GM12872 (cell line): ENCODE measurements around the gene TMC2.

Source experiments
- CTCF ChIP-seq: IDR thresholded peaks from 3 replicates; pipeline ENCODE4 v1.5.1; 2011; ENCODE audit warnings: low read depth, mild to moderate bottlenecking, low read length, moderate library complexity; ENCODE audit not compliant: insufficient read depth

TMC2 gene

DNA sequence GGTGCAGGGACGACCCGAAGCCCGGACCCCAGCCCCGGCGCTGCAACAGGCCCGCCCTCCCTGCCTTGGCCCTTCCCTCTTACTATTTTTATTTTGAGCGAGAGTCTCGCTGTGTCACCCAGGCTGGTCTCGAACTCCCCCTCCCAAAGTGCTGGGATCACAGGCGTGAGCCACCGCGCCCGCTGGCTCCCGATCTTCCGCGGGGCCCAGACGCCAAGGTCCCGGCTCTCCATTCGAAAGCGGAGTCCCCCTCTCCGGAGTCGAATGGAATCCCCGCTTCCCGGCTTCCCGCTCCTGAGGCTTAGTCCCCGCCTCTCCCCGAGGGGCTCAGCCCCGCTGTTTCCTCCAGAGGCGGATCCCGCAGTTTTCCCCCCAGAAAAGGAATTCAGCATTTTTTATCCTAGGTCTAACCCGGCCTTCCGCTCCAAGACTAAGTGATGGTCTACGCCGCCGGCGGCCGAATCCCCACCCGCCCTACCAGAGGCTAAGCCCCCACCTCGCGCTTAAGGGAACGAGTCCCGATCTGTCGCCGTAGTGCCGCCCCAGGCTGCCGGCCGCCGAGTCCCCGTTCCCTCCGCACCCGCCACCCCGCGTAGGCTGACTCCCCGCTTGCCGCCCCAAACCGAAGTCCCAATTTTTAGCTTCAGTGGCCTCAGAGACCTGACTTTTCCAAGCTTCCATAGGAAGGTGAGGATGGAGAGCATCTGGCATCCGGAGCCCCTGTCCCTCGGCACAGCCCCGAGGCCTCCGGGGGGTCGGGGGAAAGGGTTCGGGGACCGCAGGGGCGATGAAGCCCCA lies 11.5 kb upstream of the TMC2 start:
- TF ChIP-seq CTCF: no peak

DNA sequence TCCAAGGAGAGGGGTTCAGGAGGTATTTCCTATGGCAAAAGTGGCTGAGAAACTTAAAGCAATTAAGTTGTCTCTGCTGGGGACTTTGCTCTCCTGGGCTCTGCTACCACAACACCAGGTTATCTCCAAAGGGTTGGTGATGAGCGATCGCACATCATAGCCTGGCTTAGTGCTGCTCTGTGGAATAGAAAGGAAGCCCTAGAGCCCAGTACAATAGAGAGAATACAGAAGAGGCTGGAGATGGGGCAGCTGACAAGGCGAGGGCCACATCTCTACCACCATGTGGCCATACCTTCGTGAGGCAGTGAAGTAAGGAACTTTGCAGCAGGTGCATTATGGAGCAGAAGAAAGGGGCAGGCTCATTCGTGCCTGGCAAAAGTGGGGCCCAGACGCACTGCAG lies 8.6 kb upstream of the TMC2 start:
- TF ChIP-seq CTCF: no peak

DNA sequence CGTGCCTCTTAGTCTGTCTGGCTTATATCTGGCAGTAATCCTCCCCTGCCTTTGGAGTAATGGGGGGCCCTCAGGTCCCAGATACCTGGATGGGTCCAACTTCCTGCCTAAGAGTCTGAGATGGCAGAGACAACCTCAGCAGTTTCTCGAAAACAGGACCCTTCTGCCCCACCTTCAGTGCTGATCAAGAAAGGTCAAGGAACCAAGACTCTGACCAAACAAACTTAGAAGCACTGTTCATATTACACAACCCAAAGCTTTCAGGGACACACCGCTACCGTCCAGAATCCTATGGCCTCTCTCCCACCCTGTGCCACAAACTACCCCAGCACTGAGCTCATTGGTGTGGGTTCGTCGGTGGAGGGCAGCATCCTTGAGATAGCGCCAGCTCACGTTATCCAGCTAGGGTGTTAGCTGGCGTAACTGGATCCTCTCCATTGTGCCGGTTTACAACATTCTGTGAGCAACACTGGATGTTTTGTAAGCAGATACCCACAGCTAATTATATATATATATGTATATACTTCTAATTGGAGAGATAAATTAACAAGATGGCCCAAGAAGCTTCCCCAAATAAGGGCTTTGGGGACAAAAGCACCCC lies 7.6 kb upstream of the TMC2 start:
- TF ChIP-seq CTCF: no peak

GRCh38 chr20:2533118-2533517 lies 3.3 kb upstream of the TMC2 start:
- TF ChIP-seq CTCF: no peak

DNA sequence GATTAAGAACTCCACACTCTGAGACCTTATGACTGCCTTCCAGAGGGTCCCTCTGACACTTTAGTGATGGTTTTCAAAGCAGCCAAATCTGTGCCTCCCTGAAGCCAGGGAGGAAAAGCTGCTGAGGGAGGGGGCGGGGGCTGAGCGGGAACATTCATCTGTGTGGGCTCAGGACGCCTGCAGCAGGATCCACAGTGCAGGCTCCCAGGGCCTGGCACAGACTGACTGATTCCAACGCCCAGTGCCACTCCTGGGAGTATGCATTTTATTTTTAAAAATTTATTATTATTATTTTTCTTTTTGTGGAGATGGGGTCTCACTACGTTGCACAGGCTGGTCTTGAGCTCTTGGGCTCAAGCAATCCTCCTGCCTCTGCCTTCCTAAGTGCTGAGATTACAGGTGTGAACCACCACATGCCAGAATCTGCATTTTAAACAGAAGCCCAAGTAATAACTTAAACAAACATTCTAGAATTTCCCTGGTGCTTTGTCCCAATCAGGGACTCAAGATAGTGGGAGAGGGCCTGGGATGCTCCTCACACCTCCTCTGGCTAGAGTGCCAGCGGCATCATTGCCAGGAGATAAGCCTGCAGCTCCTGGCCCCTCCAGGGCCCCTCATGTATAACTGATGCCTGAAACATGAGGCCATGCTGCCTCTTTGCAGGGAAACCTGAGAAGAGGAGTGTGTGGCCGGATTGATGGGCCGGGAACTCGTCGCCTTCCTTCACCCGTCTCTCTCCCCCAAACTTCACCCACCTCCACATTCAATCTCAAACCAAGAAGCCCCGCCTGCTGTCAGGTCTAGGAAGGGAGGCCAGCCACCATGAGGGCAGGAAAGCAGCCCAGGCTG lies 438 bp upstream of the TMC2 start:
- TF ChIP-seq CTCF: no peak

- no peak for TF ChIP-seq CTCF
These were observed 728 bp downstream of the TMC2 start for GRCh38 chr20:2537101-2537500.

DNA sequence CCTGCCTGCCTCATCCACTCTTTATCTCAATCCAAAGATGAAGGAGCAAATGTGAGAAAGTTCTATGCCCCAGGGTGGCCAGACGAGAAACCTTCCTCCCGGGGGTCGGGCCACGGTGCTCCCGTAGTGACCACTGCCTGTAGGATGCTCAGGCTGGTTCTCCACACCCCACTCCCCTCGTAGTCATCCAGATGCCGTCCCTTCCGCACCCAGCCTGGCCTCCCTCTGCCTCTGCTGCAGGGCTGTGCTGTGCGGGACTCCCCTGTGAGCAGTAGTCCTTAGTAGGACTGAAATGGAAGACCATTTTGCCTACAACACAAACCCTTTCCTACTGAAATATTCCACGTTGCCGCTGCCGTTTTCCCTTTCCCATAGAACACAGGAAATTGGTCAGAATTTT lies 2.0 kb downstream of the TMC2 start:
- TF ChIP-seq CTCF: no peak
